PFSK-1 (cell line): Measurements from ENCODE around the gene GIT2.

Experiments
- POLR2AphosphoS5 ChIP-seq: IDR thresholded peaks from 2 replicates; pipeline ENCODE4 v1.6.1; 2012; ENCODE audit warnings: low read depth, mild to moderate bottlenecking, control low read depth, low read length, moderate library complexity
- TF ChIP-seq, protein P1 (sequence below), 2 experiments: IDR thresholded peaks; 2 replicates each; pipeline versions ENCODE4 v1.6.1 to v1.8.0; 2011 to 2012; ENCODE audit warnings: low read depth in 2 of 2, low read length in 2 of 2, control low read depth in 1 of 2, inconsistent platforms in 1 of 2, mild to moderate bottlenecking in 1 of 2, moderate library complexity in 1 of 2; ENCODE audit not compliant: insufficient read depth in 1 of 2

- TF ChIP-seq, protein P1, sequence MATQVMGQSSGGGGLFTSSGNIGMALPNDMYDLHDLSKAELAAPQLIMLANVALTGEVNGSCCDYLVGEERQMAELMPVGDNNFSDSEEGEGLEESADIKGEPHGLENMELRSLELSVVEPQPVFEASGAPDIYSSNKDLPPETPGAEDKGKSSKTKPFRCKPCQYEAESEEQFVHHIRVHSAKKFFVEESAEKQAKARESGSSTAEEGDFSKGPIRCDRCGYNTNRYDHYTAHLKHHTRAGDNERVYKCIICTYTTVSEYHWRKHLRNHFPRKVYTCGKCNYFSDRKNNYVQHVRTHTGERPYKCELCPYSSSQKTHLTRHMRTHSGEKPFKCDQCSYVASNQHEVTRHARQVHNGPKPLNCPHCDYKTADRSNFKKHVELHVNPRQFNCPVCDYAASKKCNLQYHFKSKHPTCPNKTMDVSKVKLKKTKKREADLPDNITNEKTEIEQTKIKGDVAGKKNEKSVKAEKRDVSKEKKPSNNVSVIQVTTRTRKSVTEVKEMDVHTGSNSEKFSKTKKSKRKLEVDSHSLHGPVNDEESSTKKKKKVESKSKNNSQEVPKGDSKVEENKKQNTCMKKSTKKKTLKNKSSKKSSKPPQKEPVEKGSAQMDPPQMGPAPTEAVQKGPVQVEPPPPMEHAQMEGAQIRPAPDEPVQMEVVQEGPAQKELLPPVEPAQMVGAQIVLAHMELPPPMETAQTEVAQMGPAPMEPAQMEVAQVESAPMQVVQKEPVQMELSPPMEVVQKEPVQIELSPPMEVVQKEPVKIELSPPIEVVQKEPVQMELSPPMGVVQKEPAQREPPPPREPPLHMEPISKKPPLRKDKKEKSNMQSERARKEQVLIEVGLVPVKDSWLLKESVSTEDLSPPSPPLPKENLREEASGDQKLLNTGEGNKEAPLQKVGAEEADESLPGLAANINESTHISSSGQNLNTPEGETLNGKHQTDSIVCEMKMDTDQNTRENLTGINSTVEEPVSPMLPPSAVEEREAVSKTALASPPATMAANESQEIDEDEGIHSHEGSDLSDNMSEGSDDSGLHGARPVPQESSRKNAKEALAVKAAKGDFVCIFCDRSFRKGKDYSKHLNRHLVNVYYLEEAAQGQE (IDR thresholded peaks at IDR 0.05; ENCODE audit: insufficient read depth in 1 of 2, low read depth in 2 of 2, low read length in 2 of 2): no peak
- no peak for TF ChIP-seq POLR2AphosphoS5
These were observed 14.9 kb upstream of the GIT2 start for GRCh38 chr12:110010853-110011723.
